GM18867 (cell line): ENCODE results near the gene PARD3.

Experiments used
- ATAC-seq: cut with Tn5 transposase; IDR thresholded peaks from one replicate; pipeline ENCODE4 v1.9.1; 2021; ENCODE audit warnings: mild to moderate bottlenecking, moderate library complexity; ENCODE audit not compliant: unreplicated experiment

The PARD3 gene

GRCh38 chr10:34513636-34514035, 301.5 kb downstream of the PARD3 start:
- ATAC-seq = no peak

- ATAC-seq = no peak
Observed at GRCh38 chr10:34507217-34507616, 307.9 kb downstream of the PARD3 start.

DNA sequence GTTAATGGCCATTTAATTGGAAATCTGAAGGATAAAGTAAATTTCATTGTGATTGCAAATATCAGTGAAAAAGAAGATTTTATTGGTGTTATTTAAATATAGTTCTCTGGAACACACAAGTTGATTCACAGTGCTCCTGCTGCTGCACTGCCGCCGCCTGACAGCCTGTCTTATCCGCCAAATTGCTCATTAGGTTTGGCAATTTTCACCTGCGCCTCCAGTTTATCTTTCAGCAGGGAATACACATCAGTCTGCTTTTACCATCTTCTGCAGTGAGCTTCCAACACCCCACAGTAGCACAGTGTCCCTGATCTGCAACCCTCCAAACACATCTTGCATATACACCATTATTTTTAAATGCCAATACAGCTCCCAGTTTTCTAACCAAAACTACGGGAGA, 308.3 kb downstream of the PARD3 start:
- no peak for ATAC-seq

DNA sequence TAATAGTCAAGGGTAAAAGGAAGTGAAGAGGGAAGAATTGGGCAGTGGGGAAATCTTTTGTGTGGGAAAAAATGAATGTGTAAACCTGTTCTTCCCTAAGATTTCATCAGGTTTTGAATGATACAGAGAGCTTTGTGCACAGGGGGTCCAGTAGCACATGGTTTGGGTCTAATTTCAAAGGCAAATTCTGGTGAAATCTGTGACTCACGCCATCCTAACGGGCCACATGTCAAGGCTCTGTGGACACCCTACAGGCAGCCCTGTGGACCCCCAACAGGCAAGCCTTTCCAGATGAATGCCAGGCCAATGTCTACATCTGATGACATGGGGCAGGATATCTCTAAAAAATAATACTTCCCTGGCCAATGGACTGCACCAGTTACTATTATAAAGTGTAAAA, 309.8 kb downstream of the PARD3 start:
- ATAC-seq = no peak

- ATAC-seq = no peak
Observed at GRCh38 chr10:34504534-34504933, 310.6 kb downstream of the PARD3 start.

- ATAC-seq = no peak
Observed at GRCh38 chr10:34503704-34504103, 311.4 kb downstream of the PARD3 start.

- ATAC-seq = no peak
Observed at GRCh38 chr10:34499612-34500279, 315.4 kb downstream of the PARD3 start.

DNA sequence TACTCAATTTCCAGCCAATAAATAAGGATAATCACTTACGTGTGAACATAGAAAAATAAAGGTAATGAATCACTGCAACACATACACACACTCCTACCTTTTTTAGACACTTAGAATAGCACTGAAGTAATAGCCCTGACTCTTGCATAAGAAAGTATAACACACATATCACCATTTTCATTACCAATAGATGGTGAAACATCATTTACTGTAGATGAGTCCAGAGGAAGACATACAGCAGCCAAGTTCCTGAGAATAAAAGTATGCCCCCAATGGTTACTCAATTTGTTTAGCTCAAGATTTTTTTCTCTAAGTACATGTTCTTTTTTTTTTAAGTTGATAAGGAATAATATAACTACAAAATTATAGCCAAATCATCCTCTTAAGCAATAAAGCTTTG, 316.3 kb downstream of the PARD3 start:
- ATAC-seq = no peak

- ATAC-seq = no peak
Observed at GRCh38 chr10:34495938-34496337, 319.2 kb downstream of the PARD3 start.

- no peak for ATAC-seq
Observed at GRCh38 chr10:34494012-34494411, 321.1 kb downstream of the PARD3 start.

DNA sequence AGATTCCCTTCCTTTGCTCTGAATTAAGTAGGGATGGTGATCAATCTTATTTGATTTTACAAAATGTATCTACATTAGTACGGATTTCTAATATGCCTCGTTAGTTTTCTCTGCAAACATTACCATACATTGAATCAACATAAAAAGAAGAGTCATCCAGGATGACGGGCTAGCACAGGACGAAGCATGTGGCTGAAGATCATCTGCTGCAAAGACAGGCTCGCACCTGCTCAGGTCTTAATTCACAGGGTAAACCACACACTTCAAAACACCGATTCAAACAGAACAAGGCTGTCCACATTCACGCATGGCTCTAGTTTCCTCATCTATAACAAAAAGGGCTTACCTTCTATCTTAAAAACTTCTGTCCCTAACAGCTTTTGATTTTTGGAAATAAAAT, 323.0 kb downstream of the PARD3 start:
- ATAC-seq = no peak

DNA sequence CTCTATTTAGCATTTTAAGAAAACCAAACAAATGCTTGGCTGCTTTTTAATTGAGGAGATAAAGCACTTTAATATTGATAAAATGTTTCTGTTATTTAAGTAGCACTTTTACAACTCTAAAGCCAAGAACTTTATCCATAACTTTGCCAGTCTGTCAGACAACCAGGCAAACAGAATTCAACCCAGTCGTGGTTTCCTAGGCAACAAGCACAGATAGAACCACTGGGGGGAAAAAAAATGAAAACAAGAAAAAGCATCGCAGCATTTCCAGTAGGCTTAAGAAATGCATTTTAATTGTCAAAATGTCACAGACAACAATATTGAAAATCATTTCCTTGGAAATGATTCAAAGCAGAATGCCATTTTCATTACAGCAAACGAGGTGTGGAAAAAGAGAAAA, 323.4 kb downstream of the PARD3 start:
- ATAC-seq = no peak

- ATAC-seq = no peak
Observed at GRCh38 chr10:34489973-34490745, 324.9 kb downstream of the PARD3 start.

DNA sequence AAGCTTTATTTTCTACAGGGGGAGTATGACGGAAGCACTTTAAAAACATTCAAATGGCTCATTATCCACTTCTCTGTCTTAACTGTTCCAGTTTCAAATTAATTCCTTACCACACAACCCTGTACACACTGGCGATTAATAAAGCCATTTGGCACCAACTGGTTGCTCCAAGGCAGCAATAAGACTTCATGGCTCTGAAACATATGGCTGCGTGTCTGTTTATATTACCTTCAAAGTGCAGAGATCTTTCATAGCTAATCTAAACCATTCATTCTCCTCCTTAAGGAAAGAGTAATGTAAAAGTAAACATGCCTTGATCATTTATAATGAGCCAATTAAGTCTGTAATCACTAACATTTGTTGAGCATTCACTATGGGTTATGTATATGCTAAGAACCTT, 325.7 kb downstream of the PARD3 start:
- no peak for ATAC-seq

- no peak for ATAC-seq
Observed at GRCh38 chr10:34488476-34489130, 326.5 kb downstream of the PARD3 start.

DNA sequence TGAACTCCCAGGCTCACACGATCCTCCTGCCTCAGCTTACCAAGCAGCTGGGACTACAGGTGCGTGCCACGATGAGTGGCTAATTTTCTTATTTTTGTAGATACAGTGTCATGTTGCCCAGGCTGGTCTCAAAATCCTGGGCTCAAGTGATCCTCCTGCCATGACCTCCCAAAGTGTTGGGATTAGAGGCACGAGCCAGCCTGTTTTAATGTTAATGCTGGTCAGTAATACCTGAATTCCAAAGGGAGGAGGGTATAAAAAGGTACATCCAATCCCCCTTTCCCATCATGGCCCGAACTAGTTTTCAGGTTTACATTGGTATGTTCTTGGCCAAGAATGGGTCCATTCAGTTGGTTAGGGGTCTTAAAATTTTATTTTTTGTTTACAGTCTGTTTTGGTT, 329.1 kb downstream of the PARD3 start:
- ATAC-seq = no peak

DNA sequence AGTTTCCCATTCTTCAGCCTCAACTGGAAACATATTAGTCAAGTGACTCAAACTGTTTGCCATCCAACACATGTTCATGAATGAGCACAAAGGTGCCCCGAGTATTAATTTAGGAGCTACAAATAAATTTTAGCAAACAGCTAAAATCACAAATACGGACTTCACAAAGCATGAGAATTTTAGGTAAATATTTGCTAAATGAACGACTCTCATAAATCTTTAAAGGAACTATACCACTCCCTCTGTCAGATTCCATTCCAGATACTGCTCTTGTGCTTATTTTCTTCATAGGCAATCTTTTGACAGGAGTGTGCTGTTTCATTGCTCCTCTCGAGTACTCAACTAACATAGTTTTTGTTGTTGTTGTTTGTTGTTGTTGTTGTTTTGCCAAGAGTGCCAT, 330.9 kb downstream of the PARD3 start:
- ATAC-seq = no peak

- no peak for ATAC-seq
Observed at GRCh38 chr10:34480345-34480744, 334.8 kb downstream of the PARD3 start.

DNA sequence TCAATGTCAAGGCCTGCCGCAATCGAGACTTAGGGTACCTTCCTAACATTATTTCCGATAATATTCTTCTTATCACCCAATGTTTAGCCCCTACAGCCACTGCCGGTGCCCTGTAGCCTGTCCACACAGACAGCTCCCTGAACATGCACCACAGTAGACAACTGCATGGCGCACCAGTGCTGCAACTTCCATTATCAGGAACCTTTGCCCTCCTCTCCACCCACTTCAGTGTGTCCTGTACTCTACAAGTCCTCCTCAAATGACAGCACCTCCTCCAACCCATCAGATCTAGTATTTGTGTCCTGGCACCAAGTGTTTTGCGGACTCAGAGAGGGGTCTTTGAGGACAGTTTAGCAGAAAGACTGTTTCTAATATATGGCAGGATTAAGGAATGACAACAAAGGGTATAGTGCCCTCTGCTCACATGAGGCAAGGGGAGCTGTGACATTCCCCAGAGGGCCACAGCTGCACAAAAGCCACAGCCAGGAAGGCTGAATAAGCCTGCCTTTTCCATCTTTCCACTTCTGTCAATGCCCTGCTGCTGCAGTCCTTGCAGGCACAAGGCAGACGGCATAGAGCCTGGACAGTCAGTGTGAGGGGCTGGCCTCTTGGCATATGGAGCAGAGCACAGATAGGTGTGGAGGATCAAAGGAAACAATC, 335.4 kb downstream of the PARD3 start:
- no peak for ATAC-seq

DNA sequence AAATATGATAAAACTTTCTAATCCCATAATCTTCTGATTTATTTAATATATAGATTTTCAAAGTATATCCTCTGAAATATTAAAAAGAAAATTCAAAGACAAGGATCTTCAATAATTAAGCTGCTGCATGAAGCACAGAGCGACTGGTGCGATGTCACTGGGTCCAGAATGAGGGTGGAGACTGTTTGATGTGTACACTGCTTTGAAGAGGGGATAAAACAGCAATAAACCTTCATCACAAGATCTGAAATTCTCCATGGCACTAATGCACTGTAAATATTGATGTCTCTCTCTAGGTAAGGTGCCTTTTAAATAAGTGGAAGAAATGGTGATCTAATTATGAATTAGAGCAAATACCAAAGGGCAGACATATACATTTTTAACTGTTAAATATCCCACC, 337.8 kb downstream of the PARD3 start:
- no peak for ATAC-seq

DNA sequence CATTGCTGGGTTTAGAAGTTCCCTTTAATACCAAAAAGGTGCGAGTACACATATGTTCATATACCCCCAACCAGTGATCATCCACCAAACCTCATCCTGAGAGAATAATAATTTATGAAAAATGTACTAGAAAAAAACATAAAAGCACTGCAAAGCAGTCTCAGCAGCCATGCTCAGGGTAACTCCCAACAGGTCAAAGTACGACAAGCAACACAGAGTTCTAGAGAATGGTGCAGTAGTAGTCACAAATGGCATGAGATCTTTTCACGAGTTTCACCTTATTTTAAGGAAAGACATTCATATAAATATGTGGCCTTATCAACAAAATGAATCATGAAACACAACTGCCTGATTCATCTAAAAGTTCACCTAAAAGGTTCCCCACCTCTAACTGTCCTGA, 338.5 kb downstream of the PARD3 start:
- ATAC-seq = no peak

DNA sequence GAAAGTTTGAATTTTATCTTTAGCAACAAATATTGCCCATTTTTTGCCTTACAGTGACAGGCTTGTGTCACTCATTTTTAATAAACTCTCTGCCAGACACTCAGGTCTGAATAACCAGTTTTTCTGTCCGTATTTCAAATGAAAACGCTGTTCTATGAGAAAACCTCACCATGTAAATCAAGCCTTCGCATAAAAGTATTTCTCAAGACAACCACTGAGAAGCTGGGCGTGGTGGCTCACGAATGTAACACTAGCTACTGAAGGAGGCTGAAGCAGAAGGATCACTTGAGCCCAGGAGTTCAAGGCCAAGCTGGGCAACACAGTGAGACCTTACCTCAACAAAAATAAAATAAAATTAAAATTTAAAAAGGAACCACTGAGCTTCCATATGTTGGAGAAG, 339.3 kb downstream of the PARD3 start:
- ATAC-seq = no peak
